HG03139 (cell line): ENCODE results near the gene ELF2.
"Not testable (repeated sequence)": the region's sequence is repeated elsewhere in the genome, so short reads cannot be mapped to it uniquely, and the experiment has no call there.

Experiments
- ATAC-seq: cut with Tn5 transposase; IDR thresholded peaks from one replicate; pipeline ENCODE4 v1.9.1; 2021; ENCODE audit not compliant: unreplicated experiment

The ELF2 gene

GRCh38 chr4:139024686-139025085 is 152.3 kb downstream of the ELF2 start:
- no peak for ATAC-seq

GRCh38 chr4:139022835-139023234 is 154.2 kb downstream of the ELF2 start:
- ATAC-seq = no peak

GRCh38 chr4:139021071-139021470 is 155.9 kb downstream of the ELF2 start:
- not testable (repeated sequence) for ATAC-seq

GRCh38 chr4:139020384-139020783 is 156.6 kb downstream of the ELF2 start:
- no peak for ATAC-seq

- ATAC-seq = no peak
Observed at GRCh38 chr4:139018971-139019758, 157.9 kb downstream of the ELF2 start.

GRCh38 chr4:139018501-139018900 is 158.5 kb downstream of the ELF2 start:
- ATAC-seq = no peak

GRCh38 chr4:139017861-139018260 is 159.2 kb downstream of the ELF2 start:
- ATAC-seq = no peak

- peak; percentile 40 for ATAC-seq
Observed at GRCh38 chr4:139015948-139016471, 161.0 kb downstream of the ELF2 start.

- peak; percentile 93 for ATAC-seq
Observed at GRCh38 chr4:139015269-139015947, 161.6 kb downstream of the ELF2 start, which contains the start of gene NOCT. NOCT (plus strand) TSS chr4:139015781; CDS start chr4:139015982, 201 bp downstream.

GRCh38 chr4:139014371-139015268 is 162.4 kb downstream of the ELF2 start:
- ATAC-seq = no peak

GRCh38 chr4:139011225-139011950 is 165.6 kb downstream of the ELF2 start:
- ATAC-seq = no peak

- no peak for ATAC-seq
Observed at GRCh38 chr4:139009702-139010101, 167.3 kb downstream of the ELF2 start.

- ATAC-seq = not testable (repeated sequence)
Observed at GRCh38 chr4:139008278-139008677, 168.7 kb downstream of the ELF2 start.

GRCh38 chr4:139007640-139008039 is 169.4 kb downstream of the ELF2 start:
- no peak for ATAC-seq
